ENCODE measurements around the gene ALOXE3. TPM values are rescaled to one million over a fixed set of nuclear protein-coding genes. Genes with fewer than 3 reads are reported as not detected.

Gene ALOXE3
- polyA plus RNA-seq, 3 donors, result not detected

DNA sequence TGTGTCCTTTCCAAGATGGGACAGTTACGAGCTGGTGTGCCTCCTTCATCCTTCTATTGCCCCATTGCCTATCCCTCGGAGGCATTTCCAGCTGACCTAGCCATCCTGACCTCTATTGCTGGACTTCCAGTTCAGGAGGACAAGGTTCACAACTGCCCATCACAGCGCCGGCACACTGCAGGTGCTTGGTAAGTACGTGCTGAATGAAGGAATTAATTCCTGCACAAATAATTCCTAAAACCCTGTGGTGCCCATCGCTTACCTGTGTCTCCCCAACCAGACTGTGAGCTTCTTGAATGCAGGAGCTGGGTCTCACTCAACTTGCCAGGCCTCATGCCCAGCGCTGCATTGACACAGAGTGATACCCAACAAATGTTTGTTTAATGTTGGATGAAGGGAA lies 66.5 kb downstream of the ALOXE3 start:
- Histone ChIP-seq H3K27me3 (ENCODE audit: control insufficient read depth in 2 of 2, insufficient read depth in 2 of 2, low read length in 2 of 2) (no peaks in the 10 kb centered on the region), H3K9me3 (replicated peaks in 1 of 2; ENCODE audit: control insufficient read depth in 1 of 2, insufficient read depth in 1 of 2, low read length in 2 of 2) (no peaks in the 10 kb centered on the region), H4K20me1 (ENCODE audit: insufficient read depth, low read length) (no peaks in the 10 kb centered on the region), H3K36me3 (replicated peaks in 1 of 2; ENCODE audit: control insufficient read depth in 1 of 2, insufficient read depth in 2 of 2, low read length in 2 of 2) (peaks cover 0 to 2% of the 10 kb centered on the region in 2 donors), H2AFZ (ENCODE audit: insufficient read depth, low read depth, low read length, poor library complexity, severe bottlenecking) (no peak overlapping the region), H3K79me2 (ENCODE audit: insufficient read depth, low read length) (no peaks in the 10 kb centered on the region), H3K4me3 (replicated peaks in 1 of 3; ENCODE audit: low read depth in 2 of 3, low read length in 3 of 3) (no peak overlapping the region), H3K27ac (ENCODE audit: low read depth in 1 of 2, low read length in 2 of 2) (no peak overlapping the region), H3K4me1 (ENCODE audit: control insufficient read depth in 1 of 2, insufficient read depth in 2 of 2, low read length in 2 of 2) (peaks cover 26 to 30% of the 10 kb centered on the region in 2 donors), H3K9ac (ENCODE audit: insufficient read depth, low read length, poor library complexity, severe bottlenecking) (no peak overlapping the region), H3K4me2 (replicated peaks; ENCODE audit: extremely low read depth, low read length, poor library complexity, severe bottlenecking) (no peak overlapping the region)
- Mint-ChIP-seq H3K4me1 (peaks cover 27% of the 10 kb centered on the region), H3K4me3 (no peak overlapping the region), H3K27ac (no peak overlapping the region), H3K36me3 (peaks cover 0 to 4% of the 10 kb centered on the region in 2 donors), H3K27me3 (ENCODE audit: low read depth in 3 of 3) (peaks cover 0 to 3% (median under 1%) of the 10 kb centered on the region in 3 donors), H3K9me3 (no peaks in the 10 kb centered on the region)
- intact Hi-C loops (cut with micrococcal nuclease), result loop anchor here in 1 of 2 donors (10.0 kb wide), 1 partner anchor 307 kb away; no protein-coding TSS in a partner anchor
- TF ChIP-seq CTCF (IDR thresholded peaks at IDR 0.05), result no peak
- 100% methylated on average over 5 of the region's 7 CpGs for WGBS (ENCODE audit: insufficient coverage)
- no peak for DNase-seq

- Histone ChIP-seq H3K79me2 (ENCODE audit: insufficient read depth, low read length) (no peaks in the 10 kb centered on the region), H3K27me3 (ENCODE audit: control insufficient read depth in 2 of 2, insufficient read depth in 2 of 2, low read length in 2 of 2) (no peaks in the 10 kb centered on the region), H2AFZ (ENCODE audit: insufficient read depth, low read depth, low read length, poor library complexity, severe bottlenecking) (no peak overlapping the region), H4K20me1 (ENCODE audit: insufficient read depth, low read length) (no peaks in the 10 kb centered on the region), H3K9me3 (replicated peaks in 1 of 2; ENCODE audit: control insufficient read depth in 1 of 2, insufficient read depth in 1 of 2, low read length in 2 of 2) (no peaks in the 10 kb centered on the region), H3K36me3 (replicated peaks in 1 of 2; ENCODE audit: control insufficient read depth in 1 of 2, insufficient read depth in 2 of 2, low read length in 2 of 2) (peaks cover 0 to 2% of the 10 kb centered on the region in 2 donors), H3K27ac (ENCODE audit: low read depth in 1 of 2, low read length in 2 of 2) (no peak overlapping the region), H3K4me3 (replicated peaks in 1 of 3; ENCODE audit: low read depth in 2 of 3, low read length in 3 of 3) (no peak overlapping the region), H3K9ac (ENCODE audit: insufficient read depth, low read length, poor library complexity, severe bottlenecking) (no peak overlapping the region), H3K4me2 (replicated peaks; ENCODE audit: extremely low read depth, low read length, poor library complexity, severe bottlenecking) (no peak overlapping the region), H3K4me1 (ENCODE audit: control insufficient read depth in 1 of 2, insufficient read depth in 2 of 2, low read length in 2 of 2) (no peaks in the 10 kb centered on the region)
- 93% methylated on average over 3 of the region's 8 CpGs for WGBS (ENCODE audit: insufficient coverage)
- peaks cover 0 to 4% (median 2%) of the 10 kb centered on the region in 3 donors for H3K27me3 Mint-ChIP-seq (ENCODE audit: low read depth in 3 of 3)
- peak overlapping the region in 1 of 7 donors; percentile 72 for H3K27ac Mint-ChIP-seq
- H3K4me3 Mint-ChIP-seq, result no peak overlapping the region
- peak in 1 of 3 donors; percentile 0 for DNase-seq
- intact Hi-C loops (cut with micrococcal nuclease), result no loop called here
- no peak for TF ChIP-seq CTCF (IDR thresholded peaks at IDR 0.05)
- H3K9me3 Mint-ChIP-seq, result no peaks in the 10 kb centered on the region
- H3K36me3 Mint-ChIP-seq, result peaks cover 5 to 9% of the 10 kb centered on the region in 2 donors
- H3K4me1 Mint-ChIP-seq, result peaks cover 4% of the 10 kb centered on the region
Observed at GRCh38 chr17:8048736-8049135, 69.6 kb downstream of the ALOXE3 start.
